ENCODE data around the gene GVQW3. TPM values are rescaled to one million over a fixed set of nuclear protein-coding genes. Genes with fewer than 3 reads are reported as not detected.

GVQW3 gene
- total and polyA plus RNA-seq, 11 donors: 0.19 to 2.3 (median 1.0) TPM

DNA sequence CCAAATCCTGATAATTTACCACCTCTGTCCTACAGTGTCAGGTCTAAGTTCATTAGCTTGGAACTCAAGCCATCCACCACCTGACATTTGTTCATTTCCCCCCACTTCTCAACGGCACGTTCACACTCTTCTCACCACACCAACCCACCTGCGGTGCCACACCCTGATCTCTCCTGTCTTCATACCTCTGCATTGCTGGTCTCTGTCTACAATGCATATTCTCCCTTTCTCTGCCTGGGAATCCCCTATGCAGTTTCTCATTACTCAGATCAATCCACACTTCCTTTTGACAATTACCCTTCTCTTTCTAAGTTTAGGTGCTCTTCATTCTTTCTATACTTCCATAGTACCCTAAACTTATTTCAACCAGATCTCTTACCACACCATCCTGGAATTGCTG lies 43.3 kb downstream of the GVQW3 start:
- no peaks in the 10 kb centered on the region for H3K27me3 ChIP-seq
- intact Hi-C loops (cut with DNase I): no loop called here
- no peaks in the 10 kb centered on the region for H3K36me3 ChIP-seq

DNA sequence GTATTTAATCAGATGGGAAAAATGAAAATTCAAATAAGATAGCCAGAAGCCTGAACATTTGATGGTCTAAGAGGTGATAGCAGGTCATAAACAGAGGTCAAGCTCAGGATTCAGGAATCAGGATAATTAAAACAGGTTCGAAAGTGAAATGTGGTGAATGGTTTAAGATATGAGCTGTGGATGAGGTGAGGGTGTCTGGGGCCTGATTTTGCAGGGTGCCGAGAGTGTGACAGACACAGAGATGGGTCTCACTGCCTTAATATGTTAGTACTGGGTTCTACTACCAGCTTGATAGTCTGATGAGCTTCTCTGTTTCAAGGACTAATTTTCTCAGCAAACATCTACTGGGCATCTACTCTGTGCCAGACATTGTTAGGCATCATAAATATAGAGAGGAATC lies 43.8 kb downstream of the GVQW3 start:
- no peaks in the 10 kb centered on the region for H3K9me3 ChIP-seq
- H3K27me3 ChIP-seq: no peaks in the 10 kb centered on the region
- no peaks in the 10 kb centered on the region for H3K36me3 ChIP-seq
- no peaks in the 10 kb centered on the region for H3K4me1 ChIP-seq
- WGBS, 4 donors: 86 to 94% (median 93%) methylated on average over 2 of the region's 2 CpGs
- no peak for ATAC-seq
- no peak overlapping the region for H3K4me3 ChIP-seq
- DNase-seq: no peak
- no peak overlapping the region for H3K27ac ChIP-seq
- intact Hi-C loops (cut with DNase I): no loop called here
- TF ChIP-seq, protein P1, sequence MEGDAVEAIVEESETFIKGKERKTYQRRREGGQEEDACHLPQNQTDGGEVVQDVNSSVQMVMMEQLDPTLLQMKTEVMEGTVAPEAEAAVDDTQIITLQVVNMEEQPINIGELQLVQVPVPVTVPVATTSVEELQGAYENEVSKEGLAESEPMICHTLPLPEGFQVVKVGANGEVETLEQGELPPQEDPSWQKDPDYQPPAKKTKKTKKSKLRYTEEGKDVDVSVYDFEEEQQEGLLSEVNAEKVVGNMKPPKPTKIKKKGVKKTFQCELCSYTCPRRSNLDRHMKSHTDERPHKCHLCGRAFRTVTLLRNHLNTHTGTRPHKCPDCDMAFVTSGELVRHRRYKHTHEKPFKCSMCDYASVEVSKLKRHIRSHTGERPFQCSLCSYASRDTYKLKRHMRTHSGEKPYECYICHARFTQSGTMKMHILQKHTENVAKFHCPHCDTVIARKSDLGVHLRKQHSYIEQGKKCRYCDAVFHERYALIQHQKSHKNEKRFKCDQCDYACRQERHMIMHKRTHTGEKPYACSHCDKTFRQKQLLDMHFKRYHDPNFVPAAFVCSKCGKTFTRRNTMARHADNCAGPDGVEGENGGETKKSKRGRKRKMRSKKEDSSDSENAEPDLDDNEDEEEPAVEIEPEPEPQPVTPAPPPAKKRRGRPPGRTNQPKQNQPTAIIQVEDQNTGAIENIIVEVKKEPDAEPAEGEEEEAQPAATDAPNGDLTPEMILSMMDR (IDR thresholded peaks at IDR 0.05): no peak
- TF ChIP-seq POLR2A (IDR thresholded peaks at IDR 0.05): no peak

More for the DNA sequence above, 43.3 kb downstream of the GVQW3 start:
- Histone ChIP-seq H3K9me3 (no peaks in the 10 kb centered on the region), H3K4me1 (no peaks in the 10 kb centered on the region), H3K4me3 (no peak overlapping the region), H3K27ac (no peak overlapping the region)
- WGBS, 4 donors: 58 to 73% (median 66%) methylated on average over 3 of the region's 3 CpGs
- DNase-seq (no peak), ATAC-seq (no peak)
- TF ChIP-seq, protein P1 (IDR thresholded peaks at IDR 0.05): no peak
- TF ChIP-seq POLR2A (IDR thresholded peaks at IDR 0.05): no peak

DNA sequence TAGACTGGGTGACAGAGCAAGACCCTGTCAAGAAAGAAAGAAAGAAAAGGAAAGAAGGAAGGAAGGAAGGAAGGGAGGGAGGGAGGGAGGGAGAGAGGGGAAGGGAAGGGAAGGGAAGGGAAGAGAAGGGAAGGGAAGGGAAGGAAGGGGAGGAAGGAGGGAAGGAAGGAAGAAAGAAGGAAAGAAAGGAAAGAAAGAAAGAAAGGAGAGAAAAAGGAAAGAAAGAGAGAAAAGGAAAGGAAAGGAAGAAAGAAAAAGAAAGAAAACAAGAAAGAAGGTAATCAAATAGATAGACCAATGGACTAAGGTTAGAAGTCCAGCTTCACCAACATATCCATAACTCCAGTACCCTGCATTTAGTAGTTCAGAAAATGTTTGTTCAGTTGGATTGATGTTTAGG lies 45.5 kb downstream of the GVQW3 start:
- H3K9me3 ChIP-seq: no peaks in the 10 kb centered on the region
- no peaks in the 10 kb centered on the region for H3K27me3 ChIP-seq
- no peaks in the 10 kb centered on the region for H3K36me3 ChIP-seq
- H3K4me3 ChIP-seq: no peak overlapping the region
- ATAC-seq: no peak
- intact Hi-C loops (cut with DNase I): no loop called here
- H3K4me1 ChIP-seq: no peaks in the 10 kb centered on the region
- TF ChIP-seq, protein P1 (IDR thresholded peaks at IDR 0.05): no peak
- TF ChIP-seq POLR2A (IDR thresholded peaks at IDR 0.05): no peak
- no peak overlapping the region for H3K27ac ChIP-seq
- DNase-seq: no peak

DNA sequence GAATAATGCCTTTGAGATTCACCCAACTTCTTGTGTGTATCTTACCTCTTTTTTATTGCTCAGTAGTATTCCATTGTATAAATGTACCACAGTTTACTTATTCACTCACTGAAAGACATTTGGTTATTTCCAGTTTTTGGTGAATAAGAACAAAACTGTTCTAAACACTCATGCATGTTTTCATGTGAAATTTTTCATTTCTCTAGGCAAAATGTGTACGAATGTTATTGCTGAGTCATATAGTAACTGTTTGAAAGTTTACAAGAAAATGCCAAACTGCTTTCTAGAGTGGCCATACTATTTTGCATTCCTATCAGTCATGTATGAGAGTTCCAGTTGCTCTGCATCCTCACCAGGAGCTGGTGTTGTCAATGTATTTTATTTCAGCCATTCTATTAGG lies 54.9 kb downstream of the GVQW3 start:
- WGBS, 4 donors: 94 to 95% (median 95%) methylated on average over 1 of the region's 1 CpG
- TF ChIP-seq, protein P1 (IDR thresholded peaks at IDR 0.05): no peak
- TF ChIP-seq POLR2A (IDR thresholded peaks at IDR 0.05): no peak

More for the DNA sequence above, 54.9 kb downstream of the GVQW3 start:
- H3K4me1 ChIP-seq: peaks cover 0 to 4% (median 0%) of the 10 kb centered on the region in 12 donors
- no peaks in the 10 kb centered on the region for H3K36me3 ChIP-seq
- H3K9me3 ChIP-seq: no peaks in the 10 kb centered on the region
- H3K4me3 ChIP-seq: no peak overlapping the region
- intact Hi-C loops (cut with DNase I): loop anchor here in 1 of 10 donors (5.0 kb wide), 1 partner anchor 49 kb away; no protein-coding TSS in a partner anchor
- no peak overlapping the region for H3K27ac ChIP-seq
- no peaks in the 10 kb centered on the region for H3K27me3 ChIP-seq
- no peak for DNase-seq
- no peak for ATAC-seq

All from heart left ventricle (tissue), 16 donors.